ENCODE data around the gene ADAMTS6. TPM values are rescaled to one million over a fixed set of nuclear protein-coding genes. Genes with fewer than 3 reads are reported as not detected.
A peak's percentile ranks its signal among the peaks of the same experiment; 100 is the strongest.

ADAMTS6 gene
- total and polyA plus RNA-seq, 2 donors (not counting 1 experiment from before 2014, with no cell fraction given), result 3.6 to 12.3 TPM

GRCh38 chr5:65482296-65482735, 596 bp upstream of the ADAMTS6 start:
- Histone ChIP-seq H3K4me3 (ENCODE audit: control extremely low read depth in 1 of 5, extremely low read depth in 1 of 5, insufficient read depth in 1 of 5, low read depth in 2 of 5, low read length in 4 of 5) (peak overlapping the region; percentile 69 to 99 (median 74)), H3K9me3 (ENCODE audit: control extremely low read depth in 1 of 3, control insufficient read depth in 2 of 3, insufficient read depth in 1 of 3, low read length in 2 of 3) (no peaks in the 10 kb centered on the region), H3K4me1 (ENCODE audit: control insufficient read depth in 2 of 2, insufficient read depth in 2 of 2, low read length in 2 of 2) (peaks cover 0 to 12% of the 10 kb centered on the region in 2 donors), H3K9ac (ENCODE audit: low read length) (peak overlapping the region; percentile 98), H4K20me1 (ENCODE audit: control insufficient read depth, insufficient read depth, low read length, poor library complexity, severe bottlenecking) (no peaks in the 10 kb centered on the region), H3K4me2 (replicated peaks; ENCODE audit: low read depth, low read length, poor library complexity, severe bottlenecking) (peak overlapping the region; percentile 84), H3K27ac (ENCODE audit: low read length in 2 of 2) (peak overlapping the region; percentile 55 to 81), H3K27me3 (replicated peaks in 1 of 4; ENCODE audit: control extremely low read depth in 1 of 4, control insufficient read depth in 3 of 4, insufficient read depth in 4 of 4, low read length in 3 of 4) (no peaks in the 10 kb centered on the region), H3K79me2 (ENCODE audit: control insufficient read depth, insufficient read depth, low read length) (peaks cover 7% of the 10 kb centered on the region), H2AFZ (ENCODE audit: insufficient read depth, low read depth, low read length, poor library complexity, severe bottlenecking) (peak overlapping the region; percentile 97), H3K36me3 (replicated peaks in 1 of 2; ENCODE audit: control extremely low read depth in 1 of 2, control insufficient read depth in 1 of 2, extremely low read depth in 1 of 2, insufficient read depth in 2 of 2, low read length in 1 of 2) (no peaks in the 10 kb centered on the region)
- Mint-ChIP-seq H3K4me3 (no peak overlapping the region), H3K4me1 (peaks cover 7% of the 10 kb centered on the region), H3K9me3 (ENCODE audit: insufficient read depth) (no peaks in the 10 kb centered on the region), H3K27ac (peak overlapping the region; percentile 90), H3K27me3 (no peaks in the 10 kb centered on the region)
- WGBS (ENCODE audit: insufficient coverage), result 0% methylated on average over 2 of the region's 6 CpGs
- CTCF ChIA-PET, result interaction anchor here (0.7 to 8.0 kb wide), 18 partner anchors 22 to 1254 kb away, joined by 3 to 160 read pairs (median 8); partner anchors contain the start of genes CENPK and PPWD1
- no peak for DNase-seq
- ATAC-seq (ENCODE audit: low read depth), result no peak
- POLR2A ChIA-PET, result interaction anchor here (0.7 kb wide), 2 partner anchors 674 to 698 kb away, joined by 3 to 5 read pairs; no protein-coding TSS in a partner anchor
- intact Hi-C loops (cut with micrococcal nuclease), result loop anchor here (1.0 to 10.0 kb wide), 6 partner anchors 80 to 714 kb away; partner anchors contain the start of genes CENPK, CWC27, PPWD1 and SREK1IP1
- TF ChIP-seq CTCF (IDR thresholded peaks at IDR 0.05) (no peak), EZH2 (IDR thresholded peaks at IDR 0.05; ENCODE audit: borderline replicate concordance, insufficient read depth, low read depth, low read length, poor library complexity, severe bottlenecking) (no peak)

GRCh38 chr5:65481171-65481581, 544 bp downstream of the ADAMTS6 start:
- Histone ChIP-seq H3K36me3 (replicated peaks in 1 of 2; ENCODE audit: control extremely low read depth in 1 of 2, control insufficient read depth in 1 of 2, extremely low read depth in 1 of 2, insufficient read depth in 2 of 2, low read length in 1 of 2) (no peaks in the 10 kb centered on the region), H3K4me2 (replicated peaks; ENCODE audit: low read depth, low read length, poor library complexity, severe bottlenecking) (peak overlapping the region; percentile 84), H3K27me3 (replicated peaks in 1 of 4; ENCODE audit: control extremely low read depth in 1 of 4, control insufficient read depth in 3 of 4, insufficient read depth in 4 of 4, low read length in 3 of 4) (no peaks in the 10 kb centered on the region), H4K20me1 (ENCODE audit: control insufficient read depth, insufficient read depth, low read length, poor library complexity, severe bottlenecking) (no peaks in the 10 kb centered on the region), H3K27ac (ENCODE audit: low read length in 2 of 2) (peak overlapping the region; percentile 55 to 81), H2AFZ (ENCODE audit: insufficient read depth, low read depth, low read length, poor library complexity, severe bottlenecking) (peak overlapping the region; percentile 97), H3K9me3 (ENCODE audit: control extremely low read depth in 1 of 3, control insufficient read depth in 2 of 3, insufficient read depth in 1 of 3, low read length in 2 of 3) (no peaks in the 10 kb centered on the region), H3K9ac (ENCODE audit: low read length) (peak overlapping the region; percentile 98), H3K4me1 (ENCODE audit: control insufficient read depth in 2 of 2, insufficient read depth in 2 of 2, low read length in 2 of 2) (peaks cover 0 to 12% of the 10 kb centered on the region in 2 donors), H3K79me2 (ENCODE audit: control insufficient read depth, insufficient read depth, low read length) (peaks cover 7% of the 10 kb centered on the region), H3K4me3 (ENCODE audit: control extremely low read depth in 1 of 5, extremely low read depth in 1 of 5, insufficient read depth in 1 of 5, low read depth in 2 of 5, low read length in 4 of 5) (peak overlapping the region; percentile 69 to 99 (median 74))
- peaks cover 7% of the 10 kb centered on the region for H3K4me1 Mint-ChIP-seq
- no peaks in the 10 kb centered on the region for H3K27me3 Mint-ChIP-seq
- H3K4me3 Mint-ChIP-seq, result no peak overlapping the region
- intact Hi-C loops (cut with micrococcal nuclease), result loop anchor here (5.0 to 10.0 kb wide), 2 partner anchors 141 to 266 kb away; partner anchors contain the start of gene TRIM23
- no peaks in the 10 kb centered on the region for H3K9me3 Mint-ChIP-seq (ENCODE audit: insufficient read depth)
- ATAC-seq (ENCODE audit: low read depth) (peak; percentile 5), DNase-seq (peak; percentile 7)
- ChIA-PET POLR2A (interaction anchor here (0.7 kb wide), 1 partner anchor 201 kb away, joined by 3 read pairs; no protein-coding TSS in a partner anchor), CTCF (interaction anchor here (0.8 to 8.0 kb wide), 6 partner anchors 82 to 846 kb away, joined by 3 to 160 read pairs (median 20); partner anchors contain the start of genes CENPK and PPWD1)
- peak overlapping the region; percentile 90 for H3K27ac Mint-ChIP-seq
- 0% methylated on average over 2 of the region's 7 CpGs for WGBS (ENCODE audit: insufficient coverage)
- TF ChIP-seq CTCF (IDR thresholded peaks at IDR 0.05), result no peak
- no peak for TF ChIP-seq EZH2 (IDR thresholded peaks at IDR 0.05; ENCODE audit: borderline replicate concordance, insufficient read depth, low read depth, low read length, poor library complexity, severe bottlenecking)
